BJ (cell line): Measurements from ENCODE around the gene FAM185A. TPM values are rescaled to one million over a fixed set of nuclear protein-coding genes. Genes with fewer than 3 reads are reported as not detected.
"Not testable (repeated sequence)": the region's sequence is repeated elsewhere in the genome, so short reads cannot be mapped to it uniquely, and the experiment has no call there.

Experiments used
- CTCF ChIA-PET: fragments of 350-600 bp; formaldehyde crosslinking; extraction: SDS; loops from one replicate; lab custom pipeline; 2021; ENCODE audit warnings: antibody characterized with exemption, inconsistent platforms; lab: Yijun Ruan, JAX
- POLR2A ChIA-PET: fragments of 300-600 bp; sonication (Branson Sonifier 250); formaldehyde crosslinking; extraction: SDS; loops from one replicate; lab custom pipeline; 2021; ENCODE audit warnings: antibody characterized with exemption; lab: Charles Lee
- DNase-seq: peaks from one replicate; pipeline ENCODE4 v3.0.0-alpha.2; 2011; ENCODE audit warnings: low read depth
- H3K27me3 ChIP-seq: 2 replicates; pipeline ENCODE4 v1.6.0; 2011; ENCODE audit warnings: low read length; ENCODE audit not compliant: control insufficient read depth, insufficient read depth
- H3K36me3 ChIP-seq: 2 replicates; pipeline ENCODE4 v1.5.1; 2011; ENCODE audit warnings: low read length; ENCODE audit not compliant: control insufficient read depth, insufficient read depth
- H3K4me3 ChIP-seq: 2 replicates; pipeline ENCODE4 v1.5.1; 2011; ENCODE audit warnings: low read depth, mild to moderate bottlenecking, control low read depth, low read length
- CTCF ChIP-seq: IDR thresholded peaks from 2 replicates; pipeline ENCODE4 v1.5.1; 2011; ENCODE audit warnings: low read depth, mild to moderate bottlenecking, control low read depth, inconsistent platforms, low read length, moderate library complexity; ENCODE audit not compliant: insufficient read depth
- polyA plus RNA-seq: library from polyadenylated mRNA; depleted of rRNA; stranded (reverse); fragments of >200 nt; gene quantifications from 2 replicates; pipeline ENCODE4 v1.2.3, GENCODE V29; 2011

FAM185A gene
- polyA plus RNA-seq, 1 experiment = 3.0 TPM

- POLR2A ChIA-PET, H3K27me3 ChIP-seq, DNase-seq, H3K36me3 ChIP-seq, CTCF ChIA-PET, H3K4me3 ChIP-seq: not testable (repeated sequence)
Measured at GRCh38 chr7:102788770-102789169, 40.0 kb downstream of the FAM185A start.

GRCh38 chr7:102790364-102791100 lies 41.7 kb downstream of the FAM185A start:
- H3K27me3 ChIP-seq, H3K36me3 ChIP-seq, DNase-seq, POLR2A ChIA-PET, CTCF ChIA-PET, H3K4me3 ChIP-seq: not testable (repeated sequence)

GRCh38 chr7:102791367-102791766 lies 42.6 kb downstream of the FAM185A start:
- H3K27me3 ChIP-seq, POLR2A ChIA-PET, H3K4me3 ChIP-seq, DNase-seq, H3K36me3 ChIP-seq, CTCF ChIA-PET: not testable (repeated sequence)

- H3K36me3 ChIP-seq, POLR2A ChIA-PET, DNase-seq, H3K27me3 ChIP-seq, CTCF ChIA-PET, H3K4me3 ChIP-seq: not testable (repeated sequence)
Measured at GRCh38 chr7:102791831-102792230, 43.0 kb downstream of the FAM185A start.

- H3K4me3 ChIP-seq, CTCF ChIA-PET, H3K27me3 ChIP-seq, POLR2A ChIA-PET, DNase-seq, H3K36me3 ChIP-seq: not testable (repeated sequence)
Measured at GRCh38 chr7:102794567-102794966, 45.8 kb downstream of the FAM185A start.

- not testable (repeated sequence) for DNase-seq, H3K27me3 ChIP-seq
Measured at GRCh38 chr7:102795987-102796595, 47.3 kb downstream of the FAM185A start.

GRCh38 chr7:102806613-102807012 lies 57.8 kb downstream of the FAM185A start:
- ChIA-PET CTCF (interaction anchor here (0.8 kb wide), 1 partner anchor 9 kb away, joined by 3 read pairs; no protein-coding TSS in a partner anchor), POLR2A (no interaction called here)
- no peaks in the 10 kb centered on the region for H3K27me3 ChIP-seq
- no peak overlapping the region for H3K4me3 ChIP-seq
- no peaks in the 10 kb centered on the region for H3K36me3 ChIP-seq
- no peak for TF ChIP-seq CTCF
- DNase-seq = no peak

More at GRCh38 chr7:102795987-102796595, 47.3 kb downstream of the FAM185A start:
- H3K36me3 ChIP-seq, POLR2A ChIA-PET, CTCF ChIA-PET, H3K4me3 ChIP-seq: not testable (repeated sequence)

- POLR2A ChIA-PET = no interaction called here
- no peak for TF ChIP-seq CTCF
- Histone ChIP-seq H3K36me3 (no peaks in the 10 kb centered on the region), H3K4me3 (no peak overlapping the region), H3K27me3 (no peaks in the 10 kb centered on the region)
- CTCF ChIA-PET = interaction anchor here (1.3 kb wide), 1 partner anchor 9 kb away, joined by 4 read pairs; no protein-coding TSS in a partner anchor
- no peak for DNase-seq
Measured at GRCh38 chr7:102810916-102811315, 62.1 kb downstream of the FAM185A start.
